NB4 (cell line): Measurements from ENCODE around the gene TM4SF20.
A peak's percentile ranks its signal among the peaks of the same experiment; 100 is the strongest.

Experiments used
- DNase-seq: peaks from one replicate; pipeline ENCODE4 v3.0.0; 2010; ENCODE audit warnings: low read depth
- H3K4me3 ChIP-seq: one replicate; pipeline ENCODE4 v1.5.1; 2011; ENCODE audit warnings: mild to moderate bottlenecking, low read depth, low read length, moderate library complexity
- CTCF ChIP-seq: IDR thresholded peaks from one replicate; pipeline ENCODE4 v1.5.1; 2012; ENCODE audit warnings: low read depth, low read length
- MYC ChIP-seq: IDR thresholded peaks from 2 replicates; pipeline ENCODE4 v1.6.1; 2011; ENCODE audit warnings: low read depth, low read length
- POLR2A ChIP-seq: IDR thresholded peaks from 2 replicates; pipeline ENCODE4 v1.6.1; 2011; ENCODE audit warnings: mild to moderate bottlenecking; ENCODE audit not compliant: insufficient read length; ENCODE audit errors: extremely low read depth
- TF ChIP-seq, protein P1 (sequence below): IDR thresholded peaks from 2 replicates; pipeline ENCODE4 v1.6.1; 2011; ENCODE audit warnings: low read depth, low read length

Gene TM4SF20

GRCh38 chr2:227348324-227348723 lies 30.8 kb downstream of the TM4SF20 start:
- TF ChIP-seq MYC (no peak), CTCF (no peak), POLR2A (no peak)
- TF ChIP-seq, protein P1, sequence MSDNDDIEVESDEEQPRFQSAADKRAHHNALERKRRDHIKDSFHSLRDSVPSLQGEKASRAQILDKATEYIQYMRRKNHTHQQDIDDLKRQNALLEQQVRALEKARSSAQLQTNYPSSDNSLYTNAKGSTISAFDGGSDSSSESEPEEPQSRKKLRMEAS = no peak
- no peak overlapping the region for H3K4me3 ChIP-seq
- DNase-seq = no peak

DNA sequence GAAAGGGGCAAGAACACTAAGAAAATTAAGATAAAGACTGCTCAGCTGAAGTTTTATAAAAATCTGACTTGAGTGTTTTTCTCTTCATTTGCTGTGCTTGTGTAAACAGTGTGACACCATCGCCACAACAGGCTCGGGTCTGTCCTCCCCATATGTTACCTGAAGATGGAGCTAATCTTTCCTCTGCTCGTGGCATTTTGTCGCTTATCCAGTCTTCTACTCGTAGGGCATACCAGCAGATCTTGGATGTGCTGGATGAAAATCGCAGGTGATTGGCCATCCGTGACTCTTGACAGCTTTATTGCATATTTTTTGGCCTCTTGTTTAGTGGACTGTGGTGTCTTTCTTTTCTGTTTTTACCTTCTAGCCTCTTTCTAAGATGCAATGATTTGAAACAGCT lies 32.0 kb downstream of the TM4SF20 start:
- DNase-seq = no peak
- no peak for TF ChIP-seq MYC
- TF ChIP-seq CTCF = no peak
- no peak for TF ChIP-seq POLR2A
- TF ChIP-seq, protein P1 = no peak
- H3K4me3 ChIP-seq = no peak overlapping the region

GRCh38 chr2:227344231-227344630 lies 34.9 kb downstream of the TM4SF20 start:
- DNase-seq = peak; percentile 22
- H3K4me3 ChIP-seq = no peak overlapping the region
- TF ChIP-seq, protein P1 = no peak
- TF ChIP-seq POLR2A = no peak
- TF ChIP-seq MYC = no peak
- no peak for TF ChIP-seq CTCF

GRCh38 chr2:227341553-227341952 lies 37.6 kb downstream of the TM4SF20 start:
- DNase-seq = no peak
- H3K4me3 ChIP-seq = no peak overlapping the region
- TF ChIP-seq POLR2A (no peak), CTCF (no peak), MYC (no peak)
- TF ChIP-seq, protein P1 = no peak

DNA sequence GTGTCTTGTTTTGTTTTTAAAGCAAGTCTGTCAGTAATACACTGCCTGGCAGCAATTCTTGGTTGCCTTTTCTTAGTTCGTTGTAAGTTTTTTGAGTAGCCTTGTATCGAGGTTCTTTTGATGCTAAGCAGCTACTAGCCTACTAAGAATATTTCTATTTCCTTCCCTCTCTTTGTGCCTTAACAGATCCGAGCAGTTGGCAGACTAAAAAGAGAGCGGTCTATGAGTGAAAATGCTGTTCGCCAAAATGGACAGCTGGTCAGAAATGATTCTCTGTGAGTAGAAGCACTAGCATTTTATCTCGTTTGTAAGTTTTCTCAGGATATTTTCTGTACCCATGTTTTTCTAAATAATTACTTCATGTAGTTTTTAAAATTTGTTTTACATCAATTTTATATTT lies 39.0 kb downstream of the TM4SF20 start:
- no peak overlapping the region for H3K4me3 ChIP-seq
- TF ChIP-seq CTCF (no peak), POLR2A (no peak), MYC (no peak)
- TF ChIP-seq, protein P1 = no peak
- DNase-seq = no peak
